ENCODE measurements around the gene MFAP3L.

The MFAP3L gene

GRCh38 chr4:170025523-170026252 is 507 bp downstream of the MFAP3L start:
- in situ Hi-C loops (cut with HindIII; ENCODE audit: low sequenced_read_pairs): no loop called here

DNA sequence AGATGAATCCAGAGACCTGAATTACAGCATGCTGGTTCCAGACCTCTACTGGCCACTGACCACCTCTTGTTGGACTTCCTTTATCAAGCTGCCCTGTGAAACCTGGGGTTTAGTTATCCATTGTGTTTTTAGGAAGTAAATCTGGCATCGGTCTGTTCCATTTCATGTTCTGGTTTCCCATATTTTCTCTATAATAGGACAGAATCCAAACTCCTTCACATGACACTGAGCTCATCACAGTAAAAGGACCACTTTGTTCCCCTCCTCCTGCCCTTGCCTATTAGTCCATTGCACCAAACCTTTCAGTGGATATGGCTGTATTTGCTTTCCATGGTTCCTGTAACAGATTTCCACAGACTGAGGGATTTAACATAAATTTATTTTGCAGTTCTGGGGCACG is 4.0 kb downstream of the MFAP3L start:
- in situ Hi-C loops (cut with HindIII; ENCODE audit: low sequenced_read_pairs): no loop called here

DNA sequence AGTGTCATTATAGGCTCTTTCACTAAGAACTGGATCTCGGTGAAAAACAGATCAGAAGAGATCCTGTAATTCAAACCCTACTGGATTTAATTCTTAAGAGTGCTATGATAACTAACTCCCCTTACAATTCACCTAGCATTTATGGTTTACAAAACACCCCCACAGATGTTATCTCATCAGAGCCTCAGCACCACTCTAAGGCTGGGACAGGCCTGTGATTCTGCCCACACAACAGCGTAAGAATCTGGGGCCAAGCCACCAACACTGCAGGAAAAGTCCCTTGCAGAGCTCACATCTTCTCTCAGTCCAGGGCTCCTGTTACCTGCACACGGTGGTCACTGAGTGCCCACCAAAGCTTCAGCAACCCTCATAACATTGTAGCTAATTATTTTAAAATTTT is 8.9 kb downstream of the MFAP3L start:
- in situ Hi-C loops (cut with HindIII; ENCODE audit: low sequenced_read_pairs): no loop called here

DNA sequence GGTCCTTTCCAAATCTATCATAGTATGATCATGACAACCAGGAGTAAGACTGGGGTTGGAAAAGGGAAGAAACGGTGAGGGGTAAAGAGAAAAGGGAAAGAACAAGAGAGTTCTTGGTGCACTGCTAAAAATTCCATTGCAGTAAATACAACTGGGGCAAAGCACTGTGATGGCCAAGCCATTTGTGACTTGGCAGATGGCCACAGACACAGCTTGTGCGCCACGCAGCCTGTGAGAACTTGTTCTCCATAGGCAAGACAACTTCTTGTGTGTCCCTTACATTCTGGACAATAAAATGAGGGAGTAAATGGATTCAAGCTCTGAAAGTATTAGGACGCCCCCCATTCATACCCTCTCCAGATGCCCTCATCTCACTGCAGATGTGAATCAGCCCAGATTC is 10.9 kb downstream of the MFAP3L start:
- in situ Hi-C loops (cut with HindIII; ENCODE audit: low sequenced_read_pairs): no loop called here

GRCh38 chr4:170014359-170015011 is 11.7 kb downstream of the MFAP3L start:
- in situ Hi-C loops (cut with HindIII; ENCODE audit: low sequenced_read_pairs): no loop called here

DNA sequence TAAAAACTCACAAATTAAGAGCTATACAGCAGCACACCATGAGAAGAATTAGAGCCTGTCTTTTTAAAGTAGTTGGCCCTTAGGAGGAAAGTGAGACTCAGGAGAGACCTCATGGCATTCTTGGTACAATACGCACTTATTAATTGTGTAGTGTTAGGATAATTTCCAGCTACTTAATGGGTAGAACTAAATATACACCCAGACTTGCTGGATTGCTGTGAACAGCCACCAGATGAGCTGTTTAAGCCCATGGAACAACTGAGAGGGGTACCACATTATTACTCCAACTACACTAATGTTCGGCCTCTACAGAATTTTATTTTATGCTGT is 13.6 kb downstream of the MFAP3L start:
- in situ Hi-C loops (cut with HindIII; ENCODE audit: low sequenced_read_pairs): no loop called here

DNA sequence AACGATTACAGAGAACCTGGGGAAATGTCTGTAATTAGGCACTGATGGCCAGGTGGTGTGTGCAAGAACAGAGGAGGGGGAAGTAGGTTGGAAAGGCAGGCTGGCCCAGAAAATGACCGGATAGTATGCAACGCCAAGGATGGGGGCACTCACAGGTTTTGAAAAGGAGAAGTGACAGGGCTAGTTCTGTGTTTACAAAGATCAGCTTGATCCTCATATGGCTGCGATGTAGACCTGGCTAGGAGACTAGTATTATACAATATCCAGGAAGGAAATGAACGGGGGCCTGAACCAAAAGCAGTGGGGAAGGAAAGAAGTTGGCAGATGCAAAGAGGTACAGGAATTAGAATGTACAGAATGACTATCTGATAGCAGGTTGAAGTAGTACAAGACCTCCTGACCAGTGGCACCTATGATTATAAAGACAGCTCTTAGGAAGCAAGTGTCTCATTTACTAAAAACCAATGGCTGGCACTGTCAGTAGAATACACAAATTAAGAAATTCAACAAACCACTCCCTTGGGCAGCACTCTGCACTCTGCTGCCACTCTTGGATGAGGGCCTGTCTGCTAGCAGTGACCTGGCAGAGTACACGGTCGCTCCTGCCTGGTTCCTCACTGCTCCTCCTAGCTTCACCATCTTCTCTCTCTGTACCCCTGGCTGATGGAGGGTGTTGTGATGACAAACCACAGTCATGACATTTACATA is 14.1 kb downstream of the MFAP3L start:
- in situ Hi-C loops (cut with HindIII; ENCODE audit: low sequenced_read_pairs): no loop called here

GRCh38 chr4:170009291-170009690 is 16.9 kb downstream of the MFAP3L start:
- in situ Hi-C loops (cut with HindIII; ENCODE audit: low sequenced_read_pairs): no loop called here

DNA sequence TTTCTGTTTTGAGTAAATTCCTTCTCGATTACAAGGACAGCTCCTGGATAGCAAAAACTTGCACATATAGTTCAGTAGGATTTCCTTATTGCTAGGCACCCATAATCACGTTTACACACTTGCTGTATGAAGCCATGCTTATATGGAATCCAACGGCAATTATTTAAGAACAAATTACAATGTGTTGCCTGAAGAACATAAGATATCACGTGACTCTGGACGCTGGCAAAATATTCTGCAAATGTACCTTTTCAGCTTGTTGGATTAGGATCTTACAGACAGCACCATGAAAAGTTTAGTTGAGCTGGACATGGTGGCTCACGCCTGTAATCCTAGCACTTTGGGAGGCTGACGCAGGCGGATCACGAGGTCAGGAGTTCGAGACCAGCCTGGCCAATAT is 17.4 kb downstream of the MFAP3L start:
- in situ Hi-C loops (cut with HindIII; ENCODE audit: low sequenced_read_pairs): no loop called here

- in situ Hi-C loops (cut with HindIII; ENCODE audit: low sequenced_read_pairs): no loop called here
These were observed 17.8 kb downstream of the MFAP3L start for GRCh38 chr4:170008371-170008770.

DNA sequence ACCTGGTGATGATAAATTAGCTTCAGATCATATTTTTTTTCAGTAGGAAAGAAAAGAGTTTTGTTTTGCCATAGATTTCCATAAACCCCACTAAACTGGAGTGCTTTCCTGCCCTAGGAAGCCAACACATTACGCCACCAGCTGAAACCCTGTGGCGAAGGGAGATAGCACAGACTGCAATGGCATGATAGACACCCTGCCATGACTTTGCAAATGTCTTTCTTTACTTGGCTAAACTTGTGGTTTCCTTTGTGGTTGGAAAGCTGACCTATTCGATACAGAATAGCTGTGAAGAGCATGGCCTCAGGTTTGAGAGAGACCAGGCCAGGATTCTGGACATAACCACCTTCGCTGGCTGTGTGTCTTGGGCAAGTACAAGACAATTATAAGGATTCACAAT is 19.1 kb downstream of the MFAP3L start:
- in situ Hi-C loops (cut with HindIII; ENCODE audit: low sequenced_read_pairs): no loop called here

- in situ Hi-C loops (cut with HindIII; ENCODE audit: low sequenced_read_pairs): no loop called here
These were observed 20.7 kb downstream of the MFAP3L start for GRCh38 chr4:170005472-170005871.

GRCh38 chr4:170004651-170005295 is 21.4 kb downstream of the MFAP3L start:
- in situ Hi-C loops (cut with HindIII; ENCODE audit: low sequenced_read_pairs): no loop called here

- in situ Hi-C loops (cut with HindIII; ENCODE audit: low sequenced_read_pairs): no loop called here
These were observed 22.8 kb downstream of the MFAP3L start for GRCh38 chr4:170003071-170004070.

- in situ Hi-C loops (cut with HindIII; ENCODE audit: low sequenced_read_pairs): no loop called here
These were observed 24.4 kb downstream of the MFAP3L start for GRCh38 chr4:170001745-170002267.

DNA sequence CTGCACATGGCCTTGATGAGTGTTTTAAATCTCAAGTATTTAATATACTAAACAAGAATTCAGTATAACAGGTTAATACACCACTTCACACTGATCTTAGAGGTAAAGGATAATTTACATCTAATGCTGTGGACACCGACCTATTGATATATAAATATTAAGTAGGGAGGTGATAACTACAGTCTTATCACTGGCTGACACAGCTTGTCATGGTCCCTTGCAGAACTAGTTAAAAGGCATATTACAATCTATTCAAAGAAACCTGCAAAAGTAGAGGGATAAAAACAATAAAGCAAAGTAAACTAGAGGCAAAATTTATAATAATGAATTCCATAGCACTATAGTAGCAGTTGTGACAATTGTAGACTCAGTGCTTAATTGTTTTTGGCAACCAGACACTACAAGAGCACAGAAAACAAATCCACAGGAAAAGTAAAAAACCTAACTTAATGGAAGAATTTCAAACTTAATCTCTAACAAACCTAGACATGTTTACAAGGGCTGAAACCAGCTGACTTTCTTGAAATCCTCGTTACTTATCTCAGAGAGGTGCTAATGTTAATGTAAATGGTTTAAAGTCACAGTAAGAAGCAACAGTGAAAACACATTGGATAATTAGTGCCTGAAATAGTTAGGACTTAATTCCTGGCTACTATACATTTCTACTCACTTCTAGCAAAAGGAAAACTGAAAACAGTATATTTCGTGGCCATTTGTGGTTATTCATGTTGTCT is 25.0 kb downstream of the MFAP3L start:
- in situ Hi-C loops (cut with HindIII; ENCODE audit: low sequenced_read_pairs): no loop called here

DNA sequence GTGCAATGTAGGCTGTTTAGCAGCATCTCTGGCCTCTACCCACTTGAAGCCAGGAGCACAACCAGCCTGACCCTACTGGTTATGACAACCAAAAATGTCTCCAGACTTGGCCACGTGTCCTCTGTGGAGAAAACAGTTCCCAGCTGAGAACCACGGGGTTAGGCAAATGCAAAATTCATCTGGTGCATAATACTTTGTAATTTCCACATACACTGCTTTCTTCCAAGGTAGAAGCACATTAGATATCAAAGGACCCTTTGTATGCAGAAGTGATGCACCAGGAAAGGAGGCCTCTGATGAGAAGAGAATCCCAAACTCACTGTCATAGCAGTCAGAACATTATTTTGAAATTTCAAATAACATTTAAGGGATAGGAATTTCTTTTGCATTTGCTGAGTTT is 26.3 kb downstream of the MFAP3L start:
- in situ Hi-C loops (cut with HindIII; ENCODE audit: low sequenced_read_pairs): no loop called here

DNA sequence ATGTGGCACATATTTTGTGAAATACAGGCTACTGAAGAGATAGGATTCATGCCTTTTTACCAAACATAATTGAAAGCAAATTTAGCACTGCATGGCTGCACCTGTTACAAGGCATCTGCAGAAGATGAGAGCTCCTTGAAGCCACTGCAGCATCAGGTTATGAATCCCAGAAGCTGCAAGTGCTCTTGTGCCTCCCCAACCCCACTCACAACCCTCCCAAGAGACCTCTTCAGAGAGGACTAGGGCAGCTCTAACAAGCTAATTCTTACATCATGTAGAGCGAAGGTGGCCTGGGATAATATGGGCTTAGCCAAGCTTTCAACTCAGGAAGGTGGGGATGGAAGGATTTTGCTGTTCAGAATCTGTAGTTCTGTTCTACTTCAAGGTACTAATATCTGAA is 27.2 kb downstream of the MFAP3L start:
- in situ Hi-C loops (cut with HindIII; ENCODE audit: low sequenced_read_pairs): no loop called here

- in situ Hi-C loops (cut with HindIII; ENCODE audit: low sequenced_read_pairs): no loop called here
These were observed 29.6 kb downstream of the MFAP3L start for GRCh38 chr4:169996379-169997240.
